Stimulated activated CD4-positive, alpha-beta T cell treated with anti-CD3 and anti-CD28 coated beads, Interleukin-1b, Interleukin-23, amount 100 ng/mL, for 4 hours (primary cell): ENCODE results near the gene DOK7.
"Not testable (repeated sequence)": the region's sequence is repeated elsewhere in the genome, so short reads cannot be mapped to it uniquely, and the experiment has no call there.

ENCODE experiments used
- DNase-seq, 2 donors: peaks; one replicate each; pipeline ENCODE4 v3.0.0-alpha.2; 2020; ENCODE audit warnings: low read depth in 2 of 2

Gene DOK7

DNA sequence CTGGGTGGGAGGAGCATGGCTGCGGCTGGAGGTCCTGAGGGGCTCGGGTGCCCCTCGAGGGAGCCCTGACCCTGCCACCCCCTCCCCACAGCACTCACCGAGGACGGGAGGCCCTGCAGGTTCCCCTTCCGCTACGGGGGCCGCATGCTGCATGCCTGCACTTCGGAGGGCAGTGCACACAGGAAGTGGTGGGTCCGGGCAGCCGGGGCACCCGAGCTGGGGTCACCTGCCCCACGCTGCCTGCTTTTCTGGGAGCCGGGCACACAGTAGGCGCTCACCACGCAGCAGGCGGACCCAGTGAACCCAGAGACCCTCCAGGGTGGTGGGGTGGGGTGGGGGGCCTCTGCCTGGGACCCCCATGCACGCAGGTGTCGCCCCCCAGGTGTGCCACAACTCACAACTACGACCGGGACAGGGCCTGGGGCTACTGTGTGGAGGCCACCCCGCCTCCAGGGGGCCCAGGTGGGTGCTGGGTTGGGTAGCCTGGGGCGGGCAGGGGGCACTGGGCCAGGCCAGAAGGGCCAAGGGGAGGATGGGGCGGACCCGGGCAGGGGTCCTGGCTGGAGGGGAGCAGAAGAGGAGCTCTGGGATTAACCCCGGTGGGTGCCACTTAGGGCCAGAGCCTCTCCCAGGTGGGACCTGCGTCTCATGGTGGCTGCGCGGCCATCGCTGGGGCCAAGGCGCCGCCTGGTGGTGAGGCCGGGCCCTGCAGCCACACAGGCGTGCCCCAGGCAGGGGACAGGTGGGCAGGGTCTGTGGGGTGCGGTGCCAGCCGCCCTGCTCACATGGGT is 20.0 kb upstream of the DOK7 start:
- DNase-seq: peak; percentile 53 to 62

GRCh38 chr4:3443750-3444309 is 19.3 kb upstream of the DOK7 start:
- DNase-seq: no peak

GRCh38 chr4:3444351-3445110 is 18.6 kb upstream of the DOK7 start:
- no peak for DNase-seq

DNA sequence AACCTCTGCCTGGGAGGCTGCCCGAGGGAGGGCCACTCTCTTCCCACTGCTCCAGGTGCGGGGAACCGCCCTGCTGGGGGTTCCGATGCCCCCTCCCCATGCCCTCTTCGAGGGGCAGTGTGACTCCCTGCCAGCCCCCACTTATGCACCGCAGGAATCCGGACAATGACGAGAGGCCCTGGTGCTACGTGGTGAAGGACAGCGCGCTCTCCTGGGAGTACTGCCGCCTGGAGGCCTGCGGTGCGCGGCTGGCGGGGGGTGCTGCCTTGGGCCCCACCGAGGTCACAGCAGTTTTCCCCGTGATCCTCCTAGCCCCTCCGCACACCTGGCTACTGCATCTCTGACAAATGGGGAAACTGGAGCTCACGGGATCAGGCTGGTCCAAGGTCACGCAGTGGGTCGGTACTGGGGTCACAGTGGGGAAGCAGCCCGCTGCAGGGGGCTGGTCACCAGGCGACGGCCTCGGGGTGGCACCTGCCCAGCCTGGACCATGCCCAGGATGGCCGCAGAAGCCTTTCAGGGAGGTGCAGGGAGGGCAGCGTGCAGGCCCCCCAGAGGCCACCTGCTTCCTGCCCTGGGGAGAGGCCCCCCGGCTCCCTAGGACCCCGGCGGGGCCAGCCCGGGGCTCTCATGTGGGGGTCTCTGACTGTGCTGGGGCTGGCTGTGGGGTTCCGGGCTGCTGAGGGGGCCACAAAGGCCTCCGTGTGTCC is 17.8 kb upstream of the DOK7 start:
- DNase-seq: no peak

DNA sequence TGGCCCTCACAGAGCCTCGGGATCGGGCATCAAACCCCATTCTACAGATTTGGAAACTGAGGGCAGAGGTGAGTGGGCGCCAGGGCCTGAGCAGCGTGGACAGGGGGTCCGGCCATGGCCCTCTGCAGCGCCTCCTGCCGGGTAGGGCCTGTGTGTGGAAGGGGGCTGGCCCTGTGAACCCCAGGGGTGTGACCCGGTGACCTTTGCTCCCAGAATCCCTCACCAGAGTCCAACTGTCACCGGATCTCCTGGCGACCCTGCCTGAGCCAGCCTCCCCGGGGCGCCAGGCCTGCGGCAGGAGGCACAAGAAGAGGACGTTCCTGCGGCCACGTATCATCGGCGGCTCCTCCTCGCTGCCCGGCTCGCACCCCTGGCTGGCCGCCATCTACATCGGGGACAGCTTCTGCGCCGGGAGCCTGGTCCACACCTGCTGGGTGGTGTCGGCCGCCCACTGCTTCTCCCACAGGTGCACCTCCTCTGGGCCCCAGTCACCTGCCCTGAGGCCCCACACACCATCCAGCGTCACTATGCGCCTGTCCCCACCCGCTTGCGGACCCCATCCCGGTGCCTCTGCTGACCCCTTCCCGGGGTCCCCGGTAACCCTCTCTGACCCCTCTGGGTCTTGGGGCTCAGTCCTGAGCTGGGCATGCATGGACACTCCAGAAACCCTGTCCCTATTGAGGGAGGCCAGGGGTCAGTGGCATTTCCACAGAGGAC is 17.1 kb upstream of the DOK7 start:
- DNase-seq: no peak

DNA sequence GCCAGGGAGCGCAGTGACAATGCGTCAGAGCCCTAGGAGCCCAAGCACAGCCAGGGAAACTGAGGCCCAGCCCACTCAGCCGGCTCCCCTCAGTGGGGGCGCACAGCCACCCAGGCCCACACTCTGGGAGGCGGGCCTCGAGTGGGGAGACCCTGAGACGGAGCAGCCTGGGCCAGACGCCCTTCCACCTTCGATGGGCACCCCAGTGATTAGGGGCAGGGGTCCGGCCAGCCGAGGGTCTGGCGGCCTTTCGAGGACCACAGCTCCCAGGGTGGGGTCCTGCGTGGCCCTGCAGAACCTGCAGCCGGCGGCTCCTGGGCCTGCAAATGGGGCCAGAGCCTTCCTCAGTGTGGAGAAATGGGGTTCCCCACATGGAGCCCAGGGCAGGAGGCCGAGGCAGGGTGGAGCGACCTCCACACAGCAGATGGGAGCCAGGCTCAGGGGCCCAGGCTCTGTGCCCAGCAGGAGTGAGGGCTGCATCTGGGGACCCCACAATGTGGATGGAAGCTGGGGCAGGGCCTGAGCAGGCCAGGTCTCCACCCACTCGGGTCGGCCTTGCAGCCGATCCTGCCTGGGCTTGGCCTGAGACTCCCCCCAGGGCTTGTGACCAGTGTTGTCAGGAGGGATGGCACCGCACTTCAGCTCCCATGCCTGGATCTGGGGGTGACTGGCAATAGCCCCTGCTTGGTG is 16.3 kb upstream of the DOK7 start:
- DNase-seq: no peak

GRCh38 chr4:3447431-3448395 is 15.4 kb upstream of the DOK7 start:
- no peak for DNase-seq

GRCh38 chr4:3449047-3449573 is 14.0 kb upstream of the DOK7 start:
- DNase-seq: no peak

DNA sequence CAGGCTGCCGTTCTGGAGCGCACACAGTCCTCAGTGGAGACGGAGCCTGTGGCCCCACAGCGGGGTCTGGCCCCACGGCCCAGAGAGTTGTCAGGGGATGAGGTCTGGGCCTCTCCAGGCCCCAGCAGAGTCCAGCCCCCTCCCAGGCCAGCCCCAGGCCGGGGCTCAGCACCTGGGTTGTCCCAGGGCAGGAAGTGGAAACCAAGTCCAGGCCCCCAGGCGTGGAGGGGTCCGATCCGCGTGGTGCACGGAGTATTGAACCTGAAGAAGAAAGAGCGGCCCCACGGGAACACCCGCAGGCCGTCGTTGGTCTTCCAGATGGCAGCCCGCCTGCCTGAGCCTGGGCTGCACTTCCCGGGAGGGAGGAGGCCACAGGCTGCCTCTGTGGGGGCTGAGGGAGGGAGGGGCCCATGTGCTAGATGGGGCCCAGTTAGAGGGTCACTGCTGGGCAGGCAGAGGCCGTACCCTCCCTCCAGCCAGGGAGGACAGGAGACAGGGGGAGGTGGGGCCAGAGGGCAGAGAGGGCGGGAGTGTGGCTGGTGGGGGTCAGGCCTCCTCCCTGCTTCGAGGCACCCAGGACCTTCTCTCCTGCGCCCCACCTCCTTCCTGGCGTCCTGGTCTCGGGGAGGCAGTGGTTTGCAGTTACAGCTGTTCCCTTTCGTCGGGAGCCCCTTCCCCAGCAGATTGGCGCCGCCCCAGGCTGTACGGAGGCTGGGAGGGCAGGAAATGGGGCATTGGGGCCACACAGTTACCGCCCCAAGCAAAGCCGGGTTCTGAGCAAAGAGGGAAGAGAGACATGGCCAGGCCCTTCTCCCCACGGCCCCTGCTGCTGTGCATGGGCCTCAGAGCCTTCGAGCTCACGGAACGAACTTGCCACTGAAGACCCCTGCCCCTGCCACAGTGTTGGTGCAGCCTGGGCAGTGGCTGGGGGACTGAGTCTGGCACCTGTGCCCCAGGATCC is 13.3 kb upstream of the DOK7 start:
- no peak for DNase-seq

DNA sequence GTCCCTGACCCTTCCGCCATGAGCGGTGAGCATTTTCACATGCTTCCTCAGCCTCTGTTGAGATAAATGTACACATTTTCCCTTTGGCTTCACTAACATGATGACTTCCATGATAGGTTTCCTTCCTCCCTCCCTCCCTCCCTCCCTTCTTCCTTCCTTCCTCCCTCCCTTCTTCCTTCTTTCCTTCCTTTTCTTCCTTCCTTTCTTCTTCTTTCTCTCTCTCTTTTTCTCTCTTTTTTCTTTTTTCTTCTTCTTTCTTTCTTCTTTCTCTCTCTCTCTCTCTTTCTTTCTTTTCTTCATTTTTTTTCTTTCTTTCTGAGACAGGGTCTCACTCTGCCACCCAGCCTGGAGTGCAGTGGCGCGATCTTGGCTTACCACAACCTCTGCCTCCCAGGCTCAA is 12.5 kb upstream of the DOK7 start:
- DNase-seq: no peak

GRCh38 chr4:3451956-3452355 is 11.2 kb upstream of the DOK7 start:
- no peak for DNase-seq

GRCh38 chr4:3452376-3452775 is 10.7 kb upstream of the DOK7 start:
- DNase-seq: no peak

- not testable (repeated sequence) for DNase-seq
Observed at GRCh38 chr4:3455596-3455995, 7.5 kb upstream of the DOK7 start.

DNA sequence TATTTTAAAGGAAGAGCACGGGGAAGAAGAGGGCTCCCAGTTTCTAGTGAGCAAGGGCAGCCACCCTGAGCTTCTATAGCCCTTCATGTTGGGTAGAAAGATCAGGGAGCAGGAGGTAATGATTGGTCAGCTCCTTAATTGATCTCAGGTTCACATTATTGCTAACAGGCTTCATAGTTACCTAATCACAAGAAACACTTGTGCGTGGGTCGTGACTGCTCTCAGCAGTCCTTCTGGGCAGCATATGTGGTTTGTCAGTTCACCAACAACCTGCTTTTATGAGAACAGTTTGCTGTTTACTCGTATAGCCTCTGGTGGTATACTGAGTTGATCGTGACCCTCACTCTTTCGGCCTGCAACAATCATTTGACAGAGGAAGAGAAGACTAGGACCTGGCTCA is 4.7 kb upstream of the DOK7 start:
- no peak for DNase-seq

- not testable (repeated sequence) for DNase-seq
Observed at GRCh38 chr4:3459156-3459555, 4.0 kb upstream of the DOK7 start.

DNA sequence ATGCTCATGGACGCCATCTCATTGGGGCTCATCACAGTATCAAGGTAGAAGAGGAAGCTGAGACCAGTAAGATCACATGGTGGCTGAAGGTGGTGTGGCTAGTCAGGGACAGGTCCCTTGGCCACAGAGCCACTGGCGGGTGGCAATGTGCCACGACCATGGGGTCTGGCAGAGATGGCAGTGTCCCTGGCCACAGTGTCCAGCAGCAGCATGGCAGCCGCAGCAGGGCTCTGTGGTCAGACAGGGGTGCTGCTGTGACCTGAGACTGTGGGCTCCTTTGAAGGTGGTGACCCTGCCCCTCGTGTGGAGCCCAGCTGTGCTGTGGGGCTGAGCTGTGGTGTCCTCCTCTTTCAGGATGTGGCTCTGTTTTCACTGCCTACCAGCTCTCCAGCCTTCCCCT is 2.2 kb upstream of the DOK7 start:
- DNase-seq: no peak

DNA sequence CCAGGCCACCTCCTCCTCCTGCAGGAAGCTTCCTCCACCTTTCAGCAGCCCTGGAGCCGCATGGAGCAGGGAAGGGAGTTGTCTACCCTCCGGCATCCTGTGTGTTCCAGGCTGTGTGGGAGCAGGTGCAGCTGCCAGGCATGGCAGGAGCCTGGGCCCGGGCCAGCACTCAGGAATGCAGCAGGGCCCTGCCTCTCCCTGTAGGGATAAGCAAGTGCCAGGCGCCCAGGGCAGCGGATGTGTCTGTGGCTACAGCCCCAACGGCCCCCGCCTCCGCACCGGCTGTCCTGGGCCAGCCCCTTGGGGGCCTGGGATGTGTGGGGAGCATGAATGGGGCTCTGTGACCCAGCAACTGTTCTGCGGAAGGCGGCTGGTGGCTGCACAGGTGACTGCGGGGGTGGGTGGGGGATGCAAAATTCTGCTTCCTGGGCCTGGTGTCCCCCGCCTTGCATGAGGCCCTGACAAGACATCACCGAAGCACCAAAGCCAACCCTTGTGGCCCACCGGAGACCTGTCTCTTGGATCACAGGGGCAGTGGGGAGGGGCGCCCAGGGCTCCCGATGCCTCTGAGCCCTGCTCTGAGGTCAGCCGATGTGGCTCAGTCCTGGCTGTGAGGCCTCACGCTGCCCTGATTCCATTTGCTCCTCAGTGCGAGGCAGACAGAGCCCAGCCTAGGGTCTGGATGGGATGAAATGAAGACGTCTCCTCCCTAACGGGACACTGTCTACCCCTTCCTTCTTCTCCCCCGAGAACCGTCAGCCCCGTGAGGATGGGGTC is 1.4 kb upstream of the DOK7 start:
- no peak for DNase-seq

GRCh38 chr4:3462321-3462789 is 751 bp upstream of the DOK7 start:
- DNase-seq: no peak
